Ascending aorta (tissue), 2 donors: ENCODE data around the gene RPRD1A. TPM values are rescaled to one million over a fixed set of nuclear protein-coding genes. Genes with fewer than 3 reads are reported as not detected.
"Not testable (repeated sequence)": the region's sequence is repeated elsewhere in the genome, so short reads cannot be mapped to it uniquely, and the experiment has no call there.

Experiments
- DNase-seq, 2 donors: peaks; one replicate each; pipeline ENCODE4 v3.0.0-alpha.2; 2019; ENCODE audit warnings: low spot score in 2 of 2
- H3K27ac ChIP-seq, 2 donors: fragments of 200-600 bp; sonication (generic); one replicate each; pipeline ENCODE4 v1.5.1; 2016 to 2017; ENCODE audit warnings: mild to moderate bottlenecking in 1 of 2
- H3K27me3 ChIP-seq: fragments of 200-600 bp; sonication (generic); one replicate; pipeline ENCODE4 v1.5.1; 2017
- H3K36me3 ChIP-seq, 2 donors: fragments of 200-600 bp; sonication (generic); one replicate each; pipeline ENCODE4 v1.5.1; 2016
- H3K4me1 ChIP-seq, 2 donors: fragments of 200-600 bp; sonication (generic); one replicate each; pipeline ENCODE4 v1.5.1; 2016 to 2017; ENCODE audit warnings: mild to moderate bottlenecking in 1 of 2
- H3K4me3 ChIP-seq, 2 donors: fragments of 200-600 bp; sonication (generic); one replicate each; pipeline ENCODE4 v1.5.1; 2016 to 2017; ENCODE audit warnings: mild to moderate bottlenecking in 1 of 2
- H3K9me3 ChIP-seq, 2 donors: fragments of 200-600 bp; sonication (generic); one replicate each; pipeline ENCODE4 v1.5.1; 2016
- CTCF ChIP-seq, 3 experiments: fragments of 200-600 bp in 2 of 3; fragments of 450-650 bp in 1 of 3; sonication (generic) in 2 of 3; IDR thresholded peaks; one replicate each; pipeline ENCODE4 v1.5.1; 2016 to 2019; ENCODE audit warnings: antibody characterized with exemption in 3 of 3, mild to moderate bottlenecking in 1 of 3, moderate library complexity in 1 of 3
- intact Hi-C: fragments of 100-400 bp; cut with DNase I; formaldehyde crosslinking; loops from one replicate; pipeline ENCODE4 v1.15.1; 2023
- total RNA-seq: library from RNA; depleted of rRNA; stranded (reverse); fragments of >200 nt; gene quantifications from one replicate; pipeline ENCODE4 v1.1.0, GENCODE V29; 2016

RPRD1A gene
- total RNA-seq, 1 donor from 2014 or later: 16.4 TPM

- Histone ChIP-seq H3K4me3 (no peak overlapping the region), H3K27ac (no peak overlapping the region), H3K9me3 (peaks cover 0 to 5% of the 10 kb centered on the region in 2 donors), H3K4me1 (no peaks in the 10 kb centered on the region), H3K36me3 (no peaks in the 10 kb centered on the region), H3K27me3 (no peaks in the 10 kb centered on the region)
- intact Hi-C loops: no loop called here
- DNase-seq: no peak
- no peak for TF ChIP-seq CTCF (IDR thresholded peaks at IDR 0.05)
These were observed 18.8 kb upstream of the RPRD1A start for GRCh38 chr18:36086186-36086585.

GRCh38 chr18:36085195-36085594 lies 17.8 kb upstream of the RPRD1A start:
- no peak for TF ChIP-seq CTCF (IDR thresholded peaks at IDR 0.05)
- Histone ChIP-seq H3K27me3 (no peaks in the 10 kb centered on the region), H3K9me3 (peaks cover 0 to 9% of the 10 kb centered on the region in 2 donors), H3K27ac (no peak overlapping the region), H3K4me1 (no peaks in the 10 kb centered on the region), H3K36me3 (no peaks in the 10 kb centered on the region), H3K4me3 (no peak overlapping the region)
- DNase-seq: no peak
- intact Hi-C loops: no loop called here

- Histone ChIP-seq H3K9me3 (peaks cover 0 to 9% of the 10 kb centered on the region in 2 donors), H3K36me3 (no peaks in the 10 kb centered on the region), H3K4me3 (no peak overlapping the region), H3K27ac (no peak overlapping the region), H3K4me1 (no peaks in the 10 kb centered on the region), H3K27me3 (no peaks in the 10 kb centered on the region)
- no peak for TF ChIP-seq CTCF (IDR thresholded peaks at IDR 0.05)
- no peak for DNase-seq
- intact Hi-C loops: no loop called here
These were observed 16.4 kb upstream of the RPRD1A start for GRCh38 chr18:36083729-36084128.

DNA sequence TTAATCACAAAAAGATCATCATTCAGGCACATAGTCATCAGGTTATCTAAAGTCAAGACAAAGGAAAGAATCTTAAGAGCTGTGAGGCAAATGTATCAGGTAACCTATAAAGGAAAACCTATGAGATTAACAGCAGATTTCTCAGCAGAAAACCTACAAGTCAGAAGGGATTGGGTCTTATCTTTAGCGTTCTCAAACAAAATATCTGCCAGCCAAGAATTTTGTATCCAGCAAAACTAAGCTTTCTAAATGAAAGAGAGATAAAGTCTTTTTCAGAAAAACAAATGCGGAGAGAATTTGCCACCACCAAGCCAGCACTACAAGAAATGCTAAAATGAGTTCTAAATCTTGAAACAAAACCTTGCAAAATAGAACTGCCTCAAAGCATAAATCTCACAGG lies 13.8 kb upstream of the RPRD1A start:
- DNase-seq, H3K4me3 ChIP-seq, H3K9me3 ChIP-seq, H3K36me3 ChIP-seq, H3K4me1 ChIP-seq, intact Hi-C loops, H3K27me3 ChIP-seq, H3K27ac ChIP-seq: not testable (repeated sequence)

DNA sequence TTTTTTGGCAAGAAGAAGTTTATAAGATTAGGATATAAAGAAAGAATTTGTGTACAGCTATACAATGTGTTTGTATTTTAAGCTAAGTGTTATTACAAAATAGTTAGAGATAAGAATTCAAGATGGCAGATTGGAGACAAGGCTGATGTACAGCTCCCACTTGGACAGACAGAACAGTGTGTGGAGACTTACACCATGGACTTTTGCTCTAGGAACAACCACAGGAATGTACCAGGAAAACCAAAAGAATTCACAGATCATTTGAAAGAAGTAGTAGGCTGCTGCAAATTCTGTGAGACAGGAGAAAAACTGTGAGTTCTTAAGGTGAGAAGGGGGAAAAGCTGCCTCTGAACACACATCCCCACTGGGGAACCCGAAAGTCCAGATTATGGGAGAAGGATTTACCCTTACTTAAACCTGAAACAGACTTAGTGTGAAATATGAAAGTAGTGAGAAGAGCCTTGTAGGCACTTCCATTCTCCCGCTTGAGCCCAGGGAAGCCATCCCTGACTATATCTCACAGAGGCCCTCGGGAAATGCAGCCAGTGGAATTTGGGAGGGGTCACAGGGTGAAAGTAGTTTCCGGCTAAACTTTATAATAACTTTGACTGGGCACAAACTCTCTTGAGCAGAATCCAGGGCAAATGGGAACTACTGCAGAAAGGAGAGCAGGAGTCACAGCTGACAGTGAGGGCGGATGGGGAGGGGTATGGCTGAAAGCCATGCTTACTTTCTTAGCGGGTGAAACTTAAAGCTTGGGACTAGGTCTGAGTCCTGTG lies 11.6 kb upstream of the RPRD1A start:
- no peak overlapping the region for H3K4me3 ChIP-seq
- no peak for TF ChIP-seq CTCF (IDR thresholded peaks at IDR 0.05)
- H3K27me3 ChIP-seq: no peaks in the 10 kb centered on the region
- H3K36me3 ChIP-seq: no peaks in the 10 kb centered on the region
- H3K9me3 ChIP-seq: peaks cover 0 to 9% of the 10 kb centered on the region in 2 donors
- H3K4me1 ChIP-seq: no peaks in the 10 kb centered on the region
- H3K27ac ChIP-seq: no peak overlapping the region
- no peak for DNase-seq
- intact Hi-C loops: no loop called here

DNA sequence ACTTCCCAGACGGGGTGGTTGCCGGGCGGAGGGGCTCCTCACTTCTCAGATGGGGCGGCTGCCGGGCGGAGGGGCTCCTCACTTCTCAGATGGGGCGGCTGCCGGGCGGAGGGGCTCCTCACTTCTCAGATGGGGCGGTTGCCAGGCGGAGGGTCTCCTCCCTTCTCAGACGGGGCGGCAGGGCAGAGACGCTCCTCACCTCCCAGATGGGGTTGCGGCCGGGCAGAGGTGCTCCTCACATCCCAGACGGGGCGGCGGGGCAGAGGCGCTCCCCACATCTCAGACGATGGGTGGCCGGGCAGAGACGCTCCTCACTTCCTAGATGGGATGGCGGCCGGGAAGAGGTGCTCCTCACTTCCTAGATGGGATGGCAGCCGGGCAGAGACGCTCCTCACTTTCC lies 10.4 kb upstream of the RPRD1A start:
- H3K9me3 ChIP-seq, intact Hi-C loops, H3K36me3 ChIP-seq, DNase-seq, H3K27ac ChIP-seq, H3K4me1 ChIP-seq, H3K27me3 ChIP-seq, H3K4me3 ChIP-seq: not testable (repeated sequence)
